Central memory CD8-positive, alpha-beta T cell (primary cell): ENCODE measurements around the gene SUPT4H1.

ENCODE experiments used
- ATAC-seq: fragments of 150-1000 bp; cut with Tn5 transposase; replicated peaks from 2 replicates; pipeline ENCODE4 v1.10.0; 2022; ENCODE audit warnings: mild to moderate bottlenecking, moderate FRiP score, moderate number of reproducible peaks; ENCODE audit not compliant: poor library complexity, severe bottlenecking; ENCODE audit errors: extremely low read depth
- DNase-seq, 2 donors: peaks; one replicate each; pipeline ENCODE4 v3.0.0; 2021; ENCODE audit warnings: low spot score in 2 of 2
- H3K27ac Mint-ChIP-seq: one replicate; pipeline ENCODE4 v1.8.0; 2022; ENCODE audit warnings: low read depth, mild to moderate bottlenecking, moderate library complexity, mixed read lengths
- H3K27me3 Mint-ChIP-seq: one replicate; pipeline ENCODE4 v1.8.0; 2022; ENCODE audit warnings: mixed read lengths
- H3K36me3 Mint-ChIP-seq: one replicate; pipeline ENCODE4 v1.8.0; 2022; ENCODE audit warnings: mild to moderate bottlenecking, moderate library complexity, mixed read lengths; ENCODE audit not compliant: insufficient read depth
- H3K4me1 Mint-ChIP-seq: one replicate; pipeline ENCODE4 v1.8.0; 2022; ENCODE audit warnings: mixed read lengths
- H3K4me3 Mint-ChIP-seq: one replicate; pipeline ENCODE4 v1.8.0; 2022; ENCODE audit warnings: mild to moderate bottlenecking, moderate library complexity, mixed read lengths
- H3K9me3 Mint-ChIP-seq: one replicate; pipeline ENCODE4 v1.8.0; 2022; ENCODE audit warnings: mixed read lengths

SUPT4H1 gene

DNA sequence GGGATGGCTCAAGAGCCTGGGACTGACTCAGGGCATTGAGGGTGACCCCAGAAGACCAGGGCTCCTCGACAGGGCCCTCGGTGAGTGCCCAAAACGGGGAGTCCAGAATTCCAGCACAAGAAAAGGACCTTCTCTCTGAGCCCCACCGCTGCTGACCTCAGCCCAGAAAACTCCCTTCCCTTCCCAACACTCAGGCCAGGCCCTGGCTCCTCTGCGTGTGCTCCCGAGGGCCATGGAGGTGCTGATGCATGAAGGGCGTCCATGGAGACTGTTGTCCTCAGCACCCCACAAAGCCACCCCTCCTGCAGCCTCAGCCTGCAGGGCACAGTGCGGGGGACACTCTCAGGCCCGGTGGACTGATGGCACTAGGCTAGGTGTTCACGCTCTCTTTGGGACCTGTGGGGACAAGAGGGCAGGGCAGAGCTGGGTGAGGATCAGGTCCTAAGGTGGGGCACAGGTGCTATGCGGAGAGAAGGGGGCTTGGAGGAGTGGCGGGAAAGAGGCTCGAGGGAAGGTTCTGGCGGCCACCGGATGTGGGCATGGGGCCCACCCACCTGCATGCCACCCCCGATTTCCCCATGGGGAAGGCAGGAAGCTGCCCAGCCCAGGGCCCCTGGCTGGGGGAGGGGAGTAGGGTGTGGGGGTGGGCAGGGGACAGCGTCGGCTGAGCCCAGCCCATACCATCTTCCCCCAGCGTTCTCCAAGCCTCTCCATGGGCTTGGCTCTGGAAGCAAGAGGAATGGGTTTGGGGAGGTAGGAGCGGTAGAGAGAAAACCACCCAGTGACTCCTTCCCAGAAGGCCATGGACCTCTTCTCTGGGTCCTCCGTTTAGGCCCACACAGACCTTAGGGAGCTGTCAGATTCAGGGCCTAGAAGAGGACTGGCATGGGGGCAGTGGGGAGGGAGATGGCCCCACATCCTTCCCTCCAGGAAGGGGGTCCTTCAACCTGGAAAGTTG is 18.9 kb downstream of the SUPT4H1 start:
- peaks cover 66% of the 10 kb centered on the region for H3K36me3 Mint-ChIP-seq

DNA sequence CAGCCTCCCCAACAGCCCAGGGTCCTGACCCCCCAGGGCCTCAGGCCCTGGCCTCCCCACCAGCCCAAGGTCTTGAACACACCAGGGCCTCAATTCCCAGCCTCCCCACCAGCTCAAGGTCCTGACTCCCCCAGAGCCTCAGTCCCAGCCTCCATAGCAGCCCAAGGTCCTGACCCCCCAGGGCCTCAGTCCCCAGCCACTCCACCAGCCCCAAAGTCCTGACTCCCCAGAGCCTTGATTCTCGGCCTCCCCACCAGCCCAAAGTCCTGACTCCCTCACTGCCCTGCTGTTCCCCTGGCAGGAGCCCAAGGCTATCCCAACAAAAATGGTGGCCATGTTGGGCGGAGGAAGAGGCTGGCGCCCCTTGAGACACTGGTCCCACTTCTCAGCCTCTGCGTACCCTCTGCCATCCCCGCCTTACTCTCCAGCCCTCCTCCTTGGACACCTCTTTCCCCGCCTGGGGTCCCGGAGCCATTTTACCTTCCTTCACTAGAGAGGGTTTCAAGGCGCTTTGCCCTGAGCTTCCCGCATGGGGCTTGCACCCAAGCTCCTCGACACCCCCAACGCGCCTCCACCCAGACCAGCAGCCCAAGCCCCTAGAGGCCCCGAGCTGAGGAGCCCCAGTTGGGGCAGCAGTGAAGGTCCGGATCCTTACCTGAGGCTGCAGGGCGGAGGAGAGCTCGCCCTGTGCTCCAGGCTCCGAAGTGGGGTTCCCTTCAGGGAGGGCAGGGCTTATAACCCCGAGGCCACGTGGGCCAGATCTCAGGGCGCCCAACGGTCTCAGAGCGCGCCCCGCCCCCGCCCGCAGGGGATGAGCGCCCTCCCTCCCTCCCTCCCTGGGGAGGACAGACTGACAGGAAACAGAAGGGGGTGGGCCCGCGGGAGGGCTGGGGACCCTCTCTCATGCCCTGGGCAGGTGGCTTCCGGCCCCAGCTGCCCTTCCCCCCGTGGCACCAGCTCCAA is 19.9 kb downstream of the SUPT4H1 start:
- H3K4me1 Mint-ChIP-seq: peaks cover 77% of the 10 kb centered on the region

More for the DNA sequence above, 18.9 kb downstream of the SUPT4H1 start:
- Mint-ChIP-seq H3K27ac (peak overlapping the region; percentile 91), H3K27me3 (no peaks in the 10 kb centered on the region), H3K9me3 (no peaks in the 10 kb centered on the region), H3K4me1 (peaks cover 78% of the 10 kb centered on the region), H3K4me3 (peak overlapping the region; percentile 85)
- no peak for DNase-seq
- ATAC-seq: no peak

DNA sequence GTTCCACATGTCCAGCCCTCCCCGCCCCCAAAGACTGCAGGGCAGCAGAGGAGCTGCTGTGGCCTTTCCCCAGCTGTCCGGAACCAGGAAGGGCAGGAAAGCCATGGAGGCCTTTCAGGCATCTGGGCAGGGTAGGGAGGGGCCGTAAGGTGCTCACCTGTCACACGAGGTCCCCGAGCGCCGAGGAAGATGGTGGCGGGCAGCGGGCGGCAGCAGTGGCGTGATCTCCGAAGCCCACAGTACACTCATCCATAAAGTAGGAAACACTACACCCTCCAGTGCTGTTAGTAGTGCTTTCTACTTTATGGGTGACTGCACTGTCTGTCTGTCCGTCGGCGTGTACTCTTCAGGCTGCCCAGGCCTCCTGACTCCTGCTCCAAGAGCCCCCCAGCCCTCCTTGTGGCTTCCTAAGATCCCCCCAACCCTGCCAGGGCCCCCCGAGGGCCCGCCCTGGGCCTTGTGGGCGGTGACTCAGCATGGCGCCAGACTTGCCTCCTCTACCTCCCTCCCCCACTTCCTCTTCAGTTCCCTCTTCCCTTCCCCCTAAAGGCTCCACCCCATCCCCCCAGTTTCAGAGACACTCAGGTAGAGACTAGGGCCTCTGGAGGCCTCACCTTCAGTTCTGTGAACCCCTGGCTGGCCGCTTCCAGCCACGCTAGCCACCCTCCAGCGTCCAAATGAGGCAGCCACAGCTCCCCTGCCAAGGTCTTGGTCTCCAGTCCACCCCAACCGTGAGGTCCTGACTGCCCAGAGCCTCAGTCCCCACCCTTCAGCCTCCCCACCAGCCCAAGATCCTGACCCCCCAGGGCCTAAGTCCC is 20.8 kb downstream of the SUPT4H1 start:
- DNase-seq (peak; percentile 34 to 66), ATAC-seq (peak; percentile 10)
- Mint-ChIP-seq H3K9me3 (no peaks in the 10 kb centered on the region), H3K27me3 (no peaks in the 10 kb centered on the region), H3K4me1 (peaks cover 77% of the 10 kb centered on the region), H3K4me3 (peak overlapping the region; percentile 85), H3K27ac (peak overlapping the region; percentile 91), H3K36me3 (peaks cover 64% of the 10 kb centered on the region)

More for the DNA sequence above, 19.9 kb downstream of the SUPT4H1 start:
- DNase-seq (peak; percentile 64 to 80), ATAC-seq (peak; percentile 30)
- Mint-ChIP-seq H3K27me3 (no peaks in the 10 kb centered on the region), H3K9me3 (no peaks in the 10 kb centered on the region), H3K4me3 (peak overlapping the region; percentile 85), H3K27ac (peak overlapping the region; percentile 91), H3K36me3 (peaks cover 66% of the 10 kb centered on the region)

DNA sequence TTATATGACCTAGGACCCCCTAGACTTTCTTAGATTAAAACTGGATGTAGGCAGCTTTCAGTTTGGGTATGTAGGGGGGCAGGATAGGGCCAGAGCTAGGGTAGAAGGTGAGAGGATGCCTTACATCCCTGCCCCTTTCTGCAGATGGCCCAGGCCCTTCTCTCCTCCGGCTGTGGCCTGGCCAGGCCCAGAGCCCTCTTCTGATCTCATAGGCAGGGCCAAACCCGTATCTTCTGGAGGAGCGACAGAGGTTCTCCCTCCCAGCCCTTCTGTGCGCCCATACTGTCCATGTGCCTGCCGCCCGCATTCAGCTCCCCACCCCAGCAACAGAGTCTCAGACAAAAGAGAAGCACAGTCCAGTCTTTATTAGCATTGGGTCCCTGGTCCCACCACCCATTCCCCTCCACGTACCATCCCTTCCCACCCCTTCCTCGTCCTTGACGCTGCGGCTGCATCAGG is 21.4 kb downstream of the SUPT4H1 start:
- peaks cover 63% of the 10 kb centered on the region for H3K36me3 Mint-ChIP-seq
- DNase-seq (no peak), ATAC-seq (no peak)
- peak overlapping the region; percentile 91 for H3K27ac Mint-ChIP-seq
- peaks cover 75% of the 10 kb centered on the region for H3K4me1 Mint-ChIP-seq
- no peaks in the 10 kb centered on the region for H3K9me3 Mint-ChIP-seq
- peak overlapping the region; percentile 85 for H3K4me3 Mint-ChIP-seq
- no peaks in the 10 kb centered on the region for H3K27me3 Mint-ChIP-seq

GRCh38 chr17:58329810-58330537 is 22.0 kb downstream of the SUPT4H1 start:
- Mint-ChIP-seq H3K36me3 (peaks cover 67% of the 10 kb centered on the region), H3K4me1 (peaks cover 75% of the 10 kb centered on the region), H3K27me3 (no peaks in the 10 kb centered on the region), H3K4me3 (peak overlapping the region; percentile 85), H3K27ac (peak overlapping the region; percentile 91), H3K9me3 (no peaks in the 10 kb centered on the region)
- DNase-seq (no peak), ATAC-seq (peak; percentile 1)

DNA sequence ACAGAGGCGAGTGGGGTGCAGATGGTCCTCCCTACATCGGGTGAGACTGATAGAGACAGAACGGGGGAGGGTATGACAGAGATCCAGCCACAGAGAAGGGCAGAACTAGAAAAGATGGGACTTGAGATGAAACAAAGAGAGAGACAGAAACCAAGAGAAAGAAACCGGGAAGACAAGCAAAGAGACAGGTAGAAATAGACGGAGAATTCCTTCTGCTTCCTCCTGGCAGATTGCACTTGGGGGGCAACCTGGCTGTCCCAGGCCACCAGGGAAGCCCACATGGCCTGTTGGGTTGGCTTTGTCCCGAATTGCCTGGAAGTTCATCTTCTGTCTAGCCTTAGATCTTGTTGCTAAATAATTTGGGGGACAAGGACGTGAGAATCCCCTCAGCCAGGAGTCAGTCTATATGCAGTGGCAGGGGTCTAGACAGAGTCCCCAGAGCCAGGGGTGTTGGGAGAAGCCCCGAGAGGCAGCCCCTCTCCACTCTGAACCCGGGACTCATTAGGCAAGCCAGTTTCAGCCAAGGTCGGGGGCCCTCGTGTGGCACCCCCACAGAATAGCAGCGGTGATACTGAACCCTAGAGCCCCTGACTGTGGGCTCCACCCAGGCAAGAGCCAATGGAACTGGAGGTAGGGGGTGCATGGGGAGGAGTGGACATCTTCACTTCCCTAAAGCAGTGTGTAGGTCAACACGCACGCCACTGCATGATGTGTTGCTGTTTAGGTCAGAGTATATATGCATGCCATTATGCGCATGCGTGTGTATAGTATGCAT is 22.8 kb downstream of the SUPT4H1 start:
- DNase-seq: peak; percentile 58 to 65
- H3K27me3 Mint-ChIP-seq: no peaks in the 10 kb centered on the region
- H3K9me3 Mint-ChIP-seq: no peaks in the 10 kb centered on the region

GRCh38 chr17:58328195-58329034 is 23.6 kb downstream of the SUPT4H1 start, which contains the start of gene TSPOAP1:
Gene TSPOAP1, minus strand, starts transcription at chr17:58328795. Its CDS starts 875 bp downstream, at chr17:58327920.
- H3K27ac Mint-ChIP-seq: peak within 1 kb of the TSS; percentile 91
- peaks cover 60% of the 10 kb centered on the region for H3K4me1 Mint-ChIP-seq
- H3K4me3 Mint-ChIP-seq: peak within 1 kb of the TSS; percentile 85
- ATAC-seq (peak; percentile 39), DNase-seq (peak; percentile 49)
- H3K36me3 Mint-ChIP-seq: peaks cover 71% of the 10 kb centered on the region
- no peaks in the 10 kb centered on the region for H3K27me3 Mint-ChIP-seq
- no peaks in the 10 kb centered on the region for H3K9me3 Mint-ChIP-seq

More for the DNA sequence above, 22.8 kb downstream of the SUPT4H1 start:
- Mint-ChIP-seq H3K4me3 (peak overlapping the region; percentile 85), H3K4me1 (peaks cover 68% of the 10 kb centered on the region), H3K27ac (peak overlapping the region; percentile 91), H3K36me3 (peaks cover 69% of the 10 kb centered on the region)
- ATAC-seq: peak; percentile 35

DNA sequence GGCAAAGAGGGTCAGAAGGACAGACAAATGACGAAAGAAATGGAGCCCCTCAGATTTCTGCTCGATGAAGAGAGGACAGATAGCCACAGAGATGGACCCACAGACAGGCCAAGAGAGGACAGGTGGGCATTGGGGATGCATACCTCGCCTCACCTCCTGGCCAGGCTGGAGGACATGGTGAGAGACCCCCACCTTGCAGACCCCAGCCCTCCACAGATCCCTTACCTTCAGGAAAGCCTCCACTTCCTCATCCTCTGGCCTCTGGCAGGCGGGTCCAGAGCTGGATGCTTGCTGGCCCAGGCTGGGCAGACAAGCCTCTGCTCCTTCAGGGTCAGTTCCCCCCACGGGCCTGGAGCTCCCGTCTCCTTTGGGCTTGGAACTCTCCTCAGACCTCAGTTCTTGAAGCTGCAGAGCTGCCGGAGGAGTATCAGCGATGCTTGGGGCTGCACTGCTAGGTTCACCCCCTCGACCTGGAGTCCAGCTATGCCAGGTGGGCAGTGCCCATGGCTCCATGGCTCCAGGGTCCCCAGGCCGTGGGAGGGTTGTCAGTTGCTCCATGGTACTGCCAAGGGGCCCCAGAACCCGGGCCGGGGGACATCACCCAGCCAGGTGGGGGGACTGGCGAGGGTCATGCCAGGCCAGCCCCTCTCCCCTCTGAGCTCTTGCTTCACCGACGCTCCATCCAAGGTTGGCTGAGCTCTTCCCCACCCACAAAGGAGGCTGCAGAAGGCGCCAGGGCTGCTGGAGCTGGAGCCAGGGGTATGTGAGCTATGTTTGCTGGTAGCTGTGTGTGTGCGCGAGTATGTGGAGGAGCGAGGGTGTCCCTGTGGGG is 24.4 kb downstream of the SUPT4H1 start:
- H3K27me3 Mint-ChIP-seq: no peaks in the 10 kb centered on the region
- peaks cover 54% of the 10 kb centered on the region for H3K4me1 Mint-ChIP-seq
- H3K9me3 Mint-ChIP-seq: no peaks in the 10 kb centered on the region
- ATAC-seq: no peak
- H3K4me3 Mint-ChIP-seq: peak overlapping the region; percentile 85
- peaks cover 71% of the 10 kb centered on the region for H3K36me3 Mint-ChIP-seq
- peak overlapping the region; percentile 91 for H3K27ac Mint-ChIP-seq
- no peak for DNase-seq

DNA sequence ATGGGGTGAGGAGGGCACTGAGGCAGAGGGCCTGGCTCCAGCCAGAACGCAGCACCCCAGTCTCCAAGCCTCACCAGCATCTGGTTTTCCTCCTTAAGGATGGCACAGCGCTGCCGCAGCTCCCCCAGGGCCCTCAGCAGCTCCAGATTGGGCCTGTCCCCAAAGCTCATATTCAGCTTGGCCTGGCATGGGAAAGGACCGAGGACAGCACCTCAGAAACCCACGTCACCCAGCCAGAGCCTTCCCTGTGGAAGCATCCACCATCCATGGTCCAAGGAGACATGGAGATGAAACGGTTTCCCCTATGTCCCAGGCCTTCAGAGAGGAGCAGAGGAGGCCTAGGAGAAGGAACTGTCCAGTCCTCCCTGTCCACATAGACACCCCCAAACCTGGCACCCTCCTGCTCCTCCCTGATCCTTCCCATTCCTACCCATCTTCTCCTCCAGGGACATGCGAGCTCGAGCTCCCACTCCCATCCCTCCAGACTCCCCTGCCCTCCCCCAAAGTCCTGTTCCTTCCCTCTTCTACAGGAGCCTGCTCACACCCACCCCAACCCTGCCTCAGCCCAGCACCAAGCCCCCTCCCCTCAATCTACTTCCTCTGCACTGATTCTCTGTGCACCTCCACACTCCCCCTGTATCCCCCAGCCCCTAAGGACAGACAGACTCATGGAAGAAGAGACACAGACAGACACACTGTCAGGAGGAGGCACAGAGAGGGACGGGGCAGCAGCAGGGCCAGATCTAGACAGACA is 25.2 kb downstream of the SUPT4H1 start:
- peaks cover 59% of the 10 kb centered on the region for H3K4me1 Mint-ChIP-seq
- no peak for DNase-seq
- ATAC-seq: no peak

More for the DNA sequence above, 25.2 kb downstream of the SUPT4H1 start:
- Mint-ChIP-seq H3K27ac (peak overlapping the region; percentile 91), H3K27me3 (no peaks in the 10 kb centered on the region), H3K9me3 (no peaks in the 10 kb centered on the region), H3K36me3 (peaks cover 72% of the 10 kb centered on the region), H3K4me3 (peak overlapping the region; percentile 85)
